Nasal cavity respiratory epithelium epithelial cell of viscerocranial mucosa (primary cell): ENCODE data around the gene IQGAP3. TPM values are rescaled to one million over a fixed set of nuclear protein-coding genes. Genes with fewer than 3 reads are reported as not detected.

Experiments used
- total RNA-seq: library from RNA; depleted of rRNA; stranded (reverse); fragments of >200 nt; gene quantifications from 2 replicates; pipeline ENCODE4 v1.2.3, GENCODE V29; 2014

Gene IQGAP3
- 0.07 and 0.34 TPM in 2 replicates for total RNA-seq

GRCh38 chr1:156571919-156572662, at the start of gene IQGAP3:
TSS of gene IQGAP3 (minus strand) at chr1:156572565. CDS start at chr1:156572529, 36 bp downstream.

GRCh38 chr1:156618853-156619581, 46.7 kb upstream of the IQGAP3 start, which contains the start of gene HAPLN2:
TSS of gene HAPLN2 (plus strand) at chr1:156619415. CDS start at chr1:156623491, 4,076 bp downstream.

GRCh38 chr1:156601122-156601830, 28.9 kb upstream of the IQGAP3 start, which contains the start of gene GPATCH4:
TSS of gene GPATCH4 (minus strand) at chr1:156601479.

GRCh38 chr1:156591432-156592157, 19.2 kb upstream of the IQGAP3 start, which contains the start of gene NAXE:
TSS of gene NAXE (plus strand) at chr1:156591776. CDS start at chr1:156591805, 29 bp downstream.

GRCh38 chr1:156579472-156579871, 7.1 kb upstream of the IQGAP3 start, which contains the start of gene TTC24:
TSS of gene TTC24 (plus strand) at chr1:156579723. CDS start at chr1:156581365, 1,642 bp downstream.

GRCh38 chr1:156500543-156500792, 71.9 kb downstream of the IQGAP3 start, which contains the start of gene MEF2D:
TSS of gene MEF2D (minus strand) at chr1:156500775. CDS start at chr1:156483292, 17,483 bp downstream.

Other genes starting within 250 kb of the IQGAP3 start
- gene CCT3, start 234.3 kb downstream of the IQGAP3 start, total RNA-seq = 352 and 394 TPM in 2 replicates
- 0.34 and 0.36 TPM in 2 replicates for gene TSACC, start 234.0 kb downstream of the IQGAP3 start, total RNA-seq
- under 0.01 TPM in 1 of 2 replicates, not detected in the other for gene RHBG, start 203.4 kb downstream of the IQGAP3 start, total RNA-seq
- gene MEF2D, start 71.8 kb downstream of the IQGAP3 start, total RNA-seq = 4.8 and 10.3 TPM in 2 replicates
- not detected in 2 replicates for gene TTC24, start 7.2 kb upstream of the IQGAP3 start, total RNA-seq
- gene NAXE, start 19.2 kb upstream of the IQGAP3 start, total RNA-seq = 68.5 and 102 TPM in 2 replicates
- gene GPATCH4, start 28.9 kb upstream of the IQGAP3 start, total RNA-seq = 31.4 and 39.7 TPM in 2 replicates
- gene HAPLN2, start 46.9 kb upstream of the IQGAP3 start, total RNA-seq = not detected in 2 replicates
- gene BCAN, start 69.6 kb upstream of the IQGAP3 start, total RNA-seq = not detected in 2 replicates
- gene NES, start 104.8 kb upstream of the IQGAP3 start, total RNA-seq = under 0.01 and 0.14 TPM in 2 replicates
- 22.9 and 141 TPM in 2 replicates for gene CRABP2, start 133.0 kb upstream of the IQGAP3 start, total RNA-seq
- 19.5 and 20.8 TPM in 2 replicates for gene METTL25B, start 155.9 kb upstream of the IQGAP3 start, total RNA-seq
- 10.9 and 17.9 TPM in 2 replicates for gene ISG20L2, start 156.2 kb upstream of the IQGAP3 start, total RNA-seq
- 34.2 and 45.5 TPM in 2 replicates for gene MRPL24, start 168.5 kb upstream of the IQGAP3 start, total RNA-seq
- gene HDGF, start 179.1 kb upstream of the IQGAP3 start, total RNA-seq = 206 and 355 TPM in 2 replicates
- 15.4 and 23.1 TPM in 2 replicates for gene PRCC, start 195.0 kb upstream of the IQGAP3 start, total RNA-seq
- 1.7 and 2.1 TPM in 2 replicates for gene SH2D2A, start 244.3 kb upstream of the IQGAP3 start, total RNA-seq